Measurements from ENCODE around the gene ANKRD34C.

ANKRD34C gene

GRCh38 chr15:79282371-79283251 is at the start of gene ANKRD34C:
Gene ANKRD34C (plus strand): TSS chr15:79282722. CDS start chr15:79293285, 10,563 bp downstream.
- DNase-seq, result no peak

DNA sequence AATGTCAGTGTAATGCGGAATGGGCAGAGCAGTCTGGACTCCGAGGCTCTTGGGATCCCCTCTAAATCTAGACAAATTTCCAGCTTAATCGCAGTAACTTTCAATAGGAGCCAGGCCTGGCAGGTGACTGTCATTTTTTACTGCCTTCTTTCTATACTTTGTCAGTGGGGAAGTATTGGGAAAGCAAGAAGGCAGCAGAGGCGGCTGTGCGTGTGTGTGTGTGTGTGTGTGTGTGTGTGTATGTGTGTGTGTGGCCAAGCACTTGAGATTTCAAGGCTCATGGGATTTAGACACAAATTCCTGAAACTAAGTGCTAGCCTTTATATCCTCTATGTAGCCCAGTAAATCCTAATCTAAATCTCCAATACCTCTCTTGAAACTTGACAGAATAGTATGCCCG is 49.3 kb upstream of the ANKRD34C start:
- Histone ChIP-seq H3K9me2 (replicated peaks; ENCODE audit: insufficient read depth, low read length) (no peaks in the 10 kb centered on the region), H3K79me2 (ENCODE audit: low read length) (no peaks in the 10 kb centered on the region), H3K27me3 (replicated peaks; ENCODE audit: insufficient read depth, low read length) (no peaks in the 10 kb centered on the region), H3K4me1 (ENCODE audit: low read length) (no peaks in the 10 kb centered on the region), H3K27ac (ENCODE audit: low read length) (no peak overlapping the region), H4K20me1 (ENCODE audit: insufficient read depth, low read length) (no peaks in the 10 kb centered on the region), H3K4me2 (ENCODE audit: low read depth, low read length) (no peak overlapping the region), H2AFZ (ENCODE audit: low read length) (no peak overlapping the region), H3K9ac (ENCODE audit: low read length) (no peak overlapping the region), H3K9me3 (replicated peaks; ENCODE audit: insufficient read depth, low read length) (no peaks in the 10 kb centered on the region), H3K36me3 (replicated peaks; ENCODE audit: insufficient read depth, low read length) (no peaks in the 10 kb centered on the region), H3F3A (ENCODE audit: insufficient read depth, low read length) (no peaks in the 10 kb centered on the region), H3K4me3 (ENCODE audit: low read length) (no peak overlapping the region)
- TF ChIP-seq CTCF (IDR thresholded peaks at IDR 0.05; ENCODE audit: low read length), result no peak
- TF ChIP-seq EZH2 (optimal IDR thresholded peaks at IDR 0.05; ENCODE audit: low read depth, low read length), result no peak
- TF ChIP-seq EZH2phosphoT487 (IDR thresholded peaks at IDR 0.05; ENCODE audit: low read length), result no peak
- no peak for DNase-seq

More at GRCh38 chr15:79282371-79283251, at the start of gene ANKRD34C:
- no peak within 1 kb of the TSS for H2AFZ ChIP-seq (ENCODE audit: low read length)
- no peaks in the 10 kb centered on the region for H3K9me2 ChIP-seq (replicated peaks; ENCODE audit: insufficient read depth, low read length)
- no peaks in the 10 kb centered on the region for H3K79me2 ChIP-seq (ENCODE audit: low read length)
- no peaks in the 10 kb centered on the region for H3K9me3 ChIP-seq (replicated peaks; ENCODE audit: insufficient read depth, low read length)
- no peaks in the 10 kb centered on the region for H3K36me3 ChIP-seq (replicated peaks; ENCODE audit: insufficient read depth, low read length)
- H3K4me3 ChIP-seq (ENCODE audit: low read length), result no peak within 1 kb of the TSS
- no peak within 1 kb of the TSS for H3K4me2 ChIP-seq (ENCODE audit: low read depth, low read length)
- TF ChIP-seq EZH2 (optimal IDR thresholded peaks at IDR 0.05; ENCODE audit: low read depth, low read length) (no peak), CTCF (IDR thresholded peaks at IDR 0.05; ENCODE audit: low read length) (no peak), EZH2phosphoT487 (IDR thresholded peaks at IDR 0.05; ENCODE audit: low read length) (no peak)
- no peaks in the 10 kb centered on the region for H3K27me3 ChIP-seq (replicated peaks; ENCODE audit: insufficient read depth, low read length)
- no peaks in the 10 kb centered on the region for H3K4me1 ChIP-seq (ENCODE audit: low read length)
- H4K20me1 ChIP-seq (ENCODE audit: insufficient read depth, low read length), result no peaks in the 10 kb centered on the region
- no peaks in the 10 kb centered on the region for H3F3A ChIP-seq (ENCODE audit: insufficient read depth, low read length)
- H3K27ac ChIP-seq (ENCODE audit: low read length), result no peak within 1 kb of the TSS
- no peak within 1 kb of the TSS for H3K9ac ChIP-seq (ENCODE audit: low read length)

- H4K20me1 ChIP-seq (ENCODE audit: insufficient read depth, low read length), result no peaks in the 10 kb centered on the region
- H3K27me3 ChIP-seq (replicated peaks; ENCODE audit: insufficient read depth, low read length), result no peaks in the 10 kb centered on the region
- H3F3A ChIP-seq (ENCODE audit: insufficient read depth, low read length), result no peaks in the 10 kb centered on the region
- H3K4me2 ChIP-seq (ENCODE audit: low read depth, low read length), result no peak overlapping the region
- no peaks in the 10 kb centered on the region for H3K4me1 ChIP-seq (ENCODE audit: low read length)
- no peaks in the 10 kb centered on the region for H3K9me3 ChIP-seq (replicated peaks; ENCODE audit: insufficient read depth, low read length)
- TF ChIP-seq EZH2phosphoT487 (IDR thresholded peaks at IDR 0.05; ENCODE audit: low read length) (no peak), CTCF (IDR thresholded peaks at IDR 0.05; ENCODE audit: low read length) (no peak), EZH2 (optimal IDR thresholded peaks at IDR 0.05; ENCODE audit: low read depth, low read length) (no peak)
- H2AFZ ChIP-seq (ENCODE audit: low read length), result no peak overlapping the region
- no peaks in the 10 kb centered on the region for H3K9me2 ChIP-seq (replicated peaks; ENCODE audit: insufficient read depth, low read length)
- DNase-seq, result no peak
- no peak overlapping the region for H3K27ac ChIP-seq (ENCODE audit: low read length)
- H3K9ac ChIP-seq (ENCODE audit: low read length), result no peak overlapping the region
- H3K79me2 ChIP-seq (ENCODE audit: low read length), result no peaks in the 10 kb centered on the region
- no peaks in the 10 kb centered on the region for H3K36me3 ChIP-seq (replicated peaks; ENCODE audit: insufficient read depth, low read length)
- H3K4me3 ChIP-seq (ENCODE audit: low read length), result no peak overlapping the region
Measured at GRCh38 chr15:79240036-79240435, 42.5 kb upstream of the ANKRD34C start.

All from MM.1S (cell line).